Hematopoietic multipotent progenitor cell treated with erythropoietin and hydrocortisone succinate and interleukin-3 and kit ligand, for 4 days (in vitro differentiated cells): ENCODE data around the gene SLF2.
A peak's percentile ranks its signal among the peaks of the same experiment; 100 is the strongest.

Experiments used
- DNase-seq: peaks from one replicate; pipeline ENCODE4 v3.0.0-alpha.2; 2015

SLF2 gene

GRCh38 chr10:100912605-100913469 lies at the start of gene SLF2:
TSS of gene SLF2 (plus strand) at chr10:100912963. CDS start at chr10:100913111, 148 bp downstream.
- DNase-seq, result peak; percentile 100

- no peak for DNase-seq
Measured at GRCh38 chr10:100863433-100863832, 49.3 kb upstream of the SLF2 start.

DNA sequence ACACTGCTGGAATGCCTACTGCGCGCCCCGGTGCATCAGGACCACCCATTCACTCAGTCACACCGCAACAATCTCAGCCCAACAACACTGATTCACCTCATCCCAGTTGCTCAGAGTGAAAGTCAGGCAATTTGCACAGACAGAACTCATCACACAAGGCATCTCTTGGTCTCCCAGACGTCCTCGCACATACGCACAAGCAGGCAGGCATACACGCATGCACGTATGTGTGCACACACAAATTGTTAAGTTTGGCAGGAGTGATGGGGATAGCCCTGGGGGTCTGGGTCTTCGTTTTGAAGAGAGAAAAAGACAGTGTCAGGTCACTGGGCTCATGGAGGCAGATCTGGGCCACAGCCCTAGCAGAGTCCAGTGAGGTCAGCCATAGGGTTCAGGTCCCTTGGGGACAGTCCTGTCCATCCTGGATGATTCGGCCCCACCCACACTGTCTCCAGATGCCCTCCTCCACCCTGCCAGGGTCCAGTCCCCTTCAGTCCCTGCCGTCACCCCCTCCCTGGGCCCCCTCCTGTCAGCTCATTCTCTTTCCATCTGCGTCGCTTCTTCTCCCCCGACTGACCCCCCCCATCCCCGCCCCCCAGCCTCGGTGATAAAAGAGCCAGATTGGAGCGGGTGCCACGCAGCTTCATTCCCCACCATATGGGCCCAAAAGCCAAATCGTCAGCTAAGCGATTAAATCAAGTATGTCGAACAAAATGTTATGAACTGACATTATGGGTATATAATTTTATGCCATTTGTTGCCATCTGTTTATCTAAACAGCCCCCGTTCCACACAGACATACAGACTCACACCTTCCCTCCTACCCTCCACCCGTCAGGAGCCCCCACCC lies 48.5 kb upstream of the SLF2 start:
- DNase-seq, result no peak

DNA sequence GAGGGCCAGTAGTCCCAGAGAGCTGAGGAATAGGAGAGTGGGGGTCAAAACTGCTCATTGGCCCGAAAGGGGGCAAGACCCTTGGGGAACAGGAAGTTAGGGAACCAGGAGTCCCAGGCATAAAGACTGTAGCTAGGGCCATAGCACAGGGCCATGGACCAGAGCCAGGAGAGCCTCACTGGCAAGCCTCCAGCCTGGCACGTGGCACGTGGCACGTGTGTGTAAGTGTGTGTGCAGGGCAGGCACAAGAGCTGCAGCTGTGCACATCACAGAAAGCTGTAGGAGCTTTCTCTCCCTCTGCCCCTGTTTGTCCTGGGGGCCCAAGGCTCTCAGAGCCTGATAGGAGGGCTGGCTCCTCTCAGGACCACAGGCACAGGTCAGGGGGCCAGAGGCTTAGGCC lies 47.8 kb upstream of the SLF2 start:
- DNase-seq, result no peak

DNA sequence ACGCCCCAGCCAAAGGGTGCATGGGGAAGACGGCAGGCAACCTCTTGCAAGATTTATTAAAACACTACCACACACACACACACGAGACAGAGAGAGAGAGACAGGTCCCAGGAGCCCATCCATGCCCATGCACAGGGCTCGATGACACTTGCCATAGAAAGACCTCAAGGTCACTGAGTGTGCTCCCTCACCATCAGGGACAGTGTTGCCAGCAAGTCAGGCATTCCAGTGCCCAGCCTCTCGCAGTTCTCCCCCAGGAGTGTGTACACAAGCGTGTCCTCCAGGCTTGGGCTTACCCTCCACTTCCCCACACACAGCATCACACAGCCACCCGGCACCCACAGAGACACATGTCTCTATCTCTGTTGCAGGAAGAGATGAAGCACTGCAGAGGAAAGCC lies 46.8 kb upstream of the SLF2 start:
- DNase-seq, result no peak

- DNase-seq, result no peak
Measured at GRCh38 chr10:100866575-100867098, 46.1 kb upstream of the SLF2 start.

DNA sequence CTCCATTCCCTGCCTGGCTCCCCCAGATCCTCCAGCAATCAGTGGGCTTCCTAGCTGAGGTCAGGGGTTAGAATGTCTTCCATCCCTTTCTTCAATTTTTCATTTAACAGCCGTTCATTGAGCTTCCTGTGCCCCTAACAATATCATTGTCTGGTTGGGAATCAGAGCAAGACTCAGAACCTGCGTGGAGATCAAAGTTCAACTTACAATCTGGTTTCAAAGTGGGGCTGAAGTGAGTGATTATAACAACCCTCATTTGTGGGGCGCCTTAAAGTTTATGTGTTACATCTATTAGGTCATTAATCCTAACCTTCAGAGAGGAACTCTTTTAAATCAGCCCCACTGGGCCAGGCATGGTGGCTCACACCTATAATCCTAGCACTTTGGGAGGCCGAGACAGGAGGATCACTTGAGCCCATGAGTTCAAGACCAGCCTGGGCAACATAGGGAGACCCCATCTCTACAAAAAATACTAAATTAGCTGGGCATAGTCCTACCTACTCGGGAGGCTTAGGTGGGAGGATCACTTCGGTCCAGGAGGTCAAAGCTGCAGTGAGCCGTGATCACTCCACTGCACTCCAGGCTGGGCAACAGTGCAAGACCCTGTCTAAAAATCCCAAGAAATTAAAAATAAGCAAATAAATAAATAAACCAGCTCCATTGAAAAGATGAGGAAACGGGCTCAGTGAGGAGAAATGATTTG lies 45.4 kb upstream of the SLF2 start:
- DNase-seq, result no peak

DNA sequence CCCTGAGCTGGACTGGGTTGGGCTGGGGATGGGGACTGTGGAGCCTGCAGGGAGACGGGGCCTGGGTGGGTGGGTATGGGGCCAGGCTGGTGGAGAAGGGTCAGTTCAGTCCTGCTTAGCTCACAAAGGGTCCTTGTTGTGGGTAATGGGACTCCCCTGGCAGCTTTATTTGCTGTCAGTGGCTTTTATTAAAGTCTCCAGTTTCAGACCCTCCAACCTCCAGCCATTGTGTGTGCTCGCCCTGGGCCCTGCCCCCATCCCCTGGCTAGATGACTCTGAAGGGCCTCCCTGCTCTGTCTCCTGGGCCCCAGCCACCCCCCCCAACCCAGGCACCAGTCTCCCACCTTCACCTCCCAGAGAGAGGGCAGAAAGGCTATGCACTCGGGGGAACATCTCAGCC lies 44.4 kb upstream of the SLF2 start:
- DNase-seq, result no peak

GRCh38 chr10:100869399-100869798 lies 43.4 kb upstream of the SLF2 start:
- no peak for DNase-seq

GRCh38 chr10:100872034-100872791 lies 40.5 kb upstream of the SLF2 start:
- peak; percentile 77 for DNase-seq

GRCh38 chr10:100873146-100873826 lies 39.5 kb upstream of the SLF2 start:
- DNase-seq, result no peak

- DNase-seq, result no peak
Measured at GRCh38 chr10:100873827-100874326, 38.9 kb upstream of the SLF2 start.

- DNase-seq, result no peak
Measured at GRCh38 chr10:100874702-100875483, 37.9 kb upstream of the SLF2 start.

GRCh38 chr10:100875484-100876166 lies 37.1 kb upstream of the SLF2 start:
- DNase-seq, result no peak

GRCh38 chr10:100876585-100877460 lies 35.9 kb upstream of the SLF2 start:
- no peak for DNase-seq

DNA sequence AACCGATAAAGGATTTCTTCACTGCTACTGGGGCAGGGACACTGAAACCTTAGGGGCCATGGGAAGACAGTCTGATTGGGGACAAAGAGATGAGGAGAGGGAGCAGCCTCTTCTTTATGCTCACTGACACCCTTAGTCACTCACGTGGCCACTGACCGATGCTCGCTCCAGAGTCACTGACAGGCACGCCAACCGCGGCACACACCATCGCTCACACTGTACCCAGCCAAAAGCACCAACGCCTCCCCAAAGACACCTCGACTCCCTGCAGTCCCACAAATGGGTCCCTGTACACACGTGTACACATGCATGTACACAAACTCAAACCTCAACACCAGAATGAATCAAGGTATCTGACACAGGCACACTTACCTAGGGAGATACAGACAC lies 35.3 kb upstream of the SLF2 start:
- DNase-seq, result no peak

- peak; percentile 81 for DNase-seq
Measured at GRCh38 chr10:100878291-100878910, 34.4 kb upstream of the SLF2 start.

DNA sequence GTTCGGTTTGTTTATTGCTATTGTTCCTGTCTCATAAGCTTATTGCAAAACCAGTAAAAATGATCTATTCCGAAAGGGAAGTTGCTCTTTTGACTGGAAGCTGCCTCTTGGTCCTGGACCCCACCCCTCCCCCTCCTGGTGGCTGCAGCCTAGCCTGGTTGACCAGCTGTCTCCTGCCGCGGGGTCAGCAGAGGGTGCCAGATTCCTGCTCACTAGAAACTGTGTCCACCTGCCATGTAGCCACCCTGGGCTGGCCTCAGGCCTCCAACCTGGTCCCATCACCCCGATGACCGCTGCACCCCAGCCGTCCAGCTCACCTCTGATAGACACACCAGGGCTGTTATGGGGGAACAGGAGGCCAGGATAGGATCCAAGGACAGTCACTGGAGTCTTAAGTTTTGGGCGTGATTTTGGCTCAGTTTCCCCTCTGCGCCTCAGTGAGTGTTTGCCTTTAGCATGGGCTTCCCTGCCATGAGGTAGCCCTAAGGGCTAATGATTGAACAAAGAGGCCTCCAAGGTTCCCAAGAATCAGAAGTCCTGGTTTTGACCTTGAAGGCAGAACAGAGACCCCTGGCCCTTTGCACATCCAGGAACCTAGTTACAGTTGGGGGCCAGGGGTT lies 32.9 kb upstream of the SLF2 start:
- DNase-seq, result no peak
